ENCODE data around the gene SMURF1. TPM values are rescaled to one million over a fixed set of nuclear protein-coding genes. Genes with fewer than 3 reads are reported as not detected.
"Not testable (repeated sequence)": the region's sequence is repeated elsewhere in the genome, so short reads cannot be mapped to it uniquely, and the experiment has no call there.

SMURF1 gene
- total and polyA plus RNA-seq, 2 donors (not counting 1 experiment from before 2014, with no cell fraction given), result 17.2 to 18.7 TPM

GRCh38 chr7:99047526-99048077, 96.3 kb downstream of the SMURF1 start:
- no peak for DNase-seq (ENCODE audit: low read depth in 2 of 2)
- Histone ChIP-seq H3K27ac (ENCODE audit: insufficient read depth, low read length) (no peak overlapping the region), H2AFZ (ENCODE audit: low read length) (no peak overlapping the region), H3K4me3 (replicated peaks in 1 of 4; ENCODE audit: control extremely low read depth in 1 of 4, insufficient read depth in 1 of 4, low read depth in 3 of 4, low read length in 4 of 4) (no peak overlapping the region), H4K20me1 (ENCODE audit: control insufficient read depth, extremely low read depth, insufficient read depth, low read length) (no peaks in the 10 kb centered on the region), H3K4me1 (ENCODE audit: control insufficient read depth, extremely low read depth, insufficient read depth, low read length) (no peaks in the 10 kb centered on the region), H3K79me2 (ENCODE audit: control insufficient read depth, insufficient read depth, low read length) (no peaks in the 10 kb centered on the region), H3K9ac (ENCODE audit: insufficient read depth, low read length) (no peak overlapping the region), H3K27me3 (ENCODE audit: control insufficient read depth, insufficient read depth, low read length) (no peaks in the 10 kb centered on the region), H3K4me2 (ENCODE audit: extremely low read depth, insufficient read depth, low read length) (no peak overlapping the region), H3K36me3 (ENCODE audit: control insufficient read depth, insufficient read depth, low read length) (peaks cover 24% of the 10 kb centered on the region), H3K9me3 (ENCODE audit: control insufficient read depth, insufficient read depth, low read depth, low read length) (no peaks in the 10 kb centered on the region)
- no peak for TF ChIP-seq CTCF (conservative IDR thresholded peaks at IDR 0.05 in 1 of 2, IDR thresholded peaks at IDR 0.05 in 1 of 2; ENCODE audit: low read depth in 1 of 2, low read length in 2 of 2)
- no peak for TF ChIP-seq EZH2 (IDR thresholded peaks at IDR 0.05; ENCODE audit: low read length, missing control alignments)

- no peak overlapping the region for H2AFZ ChIP-seq (ENCODE audit: low read length)
- H3K4me3 ChIP-seq (replicated peaks in 1 of 4; ENCODE audit: control extremely low read depth in 1 of 4, insufficient read depth in 1 of 4, low read depth in 3 of 4, low read length in 4 of 4), result no peak overlapping the region
- no peak for DNase-seq (ENCODE audit: low read depth in 2 of 2)
- no peaks in the 10 kb centered on the region for H4K20me1 ChIP-seq (ENCODE audit: control insufficient read depth, extremely low read depth, insufficient read depth, low read length)
- H3K27me3 ChIP-seq (ENCODE audit: control insufficient read depth, insufficient read depth, low read length), result no peaks in the 10 kb centered on the region
- no peak overlapping the region for H3K4me2 ChIP-seq (ENCODE audit: extremely low read depth, insufficient read depth, low read length)
- H3K4me1 ChIP-seq (ENCODE audit: control insufficient read depth, extremely low read depth, insufficient read depth, low read length), result no peaks in the 10 kb centered on the region
- no peak overlapping the region for H3K9ac ChIP-seq (ENCODE audit: insufficient read depth, low read length)
- no peak overlapping the region for H3K27ac ChIP-seq (ENCODE audit: insufficient read depth, low read length)
- H3K79me2 ChIP-seq (ENCODE audit: control insufficient read depth, insufficient read depth, low read length), result no peaks in the 10 kb centered on the region
- H3K9me3 ChIP-seq (ENCODE audit: control insufficient read depth, insufficient read depth, low read depth, low read length), result no peaks in the 10 kb centered on the region
- H3K36me3 ChIP-seq (ENCODE audit: control insufficient read depth, insufficient read depth, low read length), result peaks cover 19% of the 10 kb centered on the region
- TF ChIP-seq CTCF (conservative IDR thresholded peaks at IDR 0.05 in 1 of 2, IDR thresholded peaks at IDR 0.05 in 1 of 2; ENCODE audit: low read depth in 1 of 2, low read length in 2 of 2) (no peak), EZH2 (IDR thresholded peaks at IDR 0.05; ENCODE audit: low read length, missing control alignments) (no peak)
These were observed 97.2 kb downstream of the SMURF1 start for GRCh38 chr7:99046722-99047121.

- DNase-seq (ENCODE audit: low read depth in 2 of 2); H4K20me1 ChIP-seq (ENCODE audit: control insufficient read depth, extremely low read depth, insufficient read depth, low read length): not testable (repeated sequence)
- peaks cover 22% of the 10 kb centered on the region for H3K36me3 ChIP-seq (ENCODE audit: control insufficient read depth, insufficient read depth, low read length)
These were observed 97.6 kb downstream of the SMURF1 start for GRCh38 chr7:99046262-99046661.

GRCh38 chr7:99044858-99045257, 99.0 kb downstream of the SMURF1 start:
- not testable (repeated sequence) for H3K79me2 ChIP-seq (ENCODE audit: control insufficient read depth, insufficient read depth, low read length); H3K27ac ChIP-seq (ENCODE audit: insufficient read depth, low read length); DNase-seq (ENCODE audit: low read depth in 2 of 2); H2AFZ ChIP-seq (ENCODE audit: low read length); H3K27me3 ChIP-seq (ENCODE audit: control insufficient read depth, insufficient read depth, low read length); H3K4me1 ChIP-seq (ENCODE audit: control insufficient read depth, extremely low read depth, insufficient read depth, low read length); H3K9me3 ChIP-seq (ENCODE audit: control insufficient read depth, insufficient read depth, low read depth, low read length); H4K20me1 ChIP-seq (ENCODE audit: control insufficient read depth, extremely low read depth, insufficient read depth, low read length); H3K4me2 ChIP-seq (ENCODE audit: extremely low read depth, insufficient read depth, low read length); H3K9ac ChIP-seq (ENCODE audit: insufficient read depth, low read length); H3K4me3 ChIP-seq (replicated peaks in 1 of 4; ENCODE audit: control extremely low read depth in 1 of 4, insufficient read depth in 1 of 4, low read depth in 3 of 4, low read length in 4 of 4)
- peaks cover 29% of the 10 kb centered on the region for H3K36me3 ChIP-seq (ENCODE audit: control insufficient read depth, insufficient read depth, low read length)

More at GRCh38 chr7:99046262-99046661, 97.6 kb downstream of the SMURF1 start:
- not testable (repeated sequence) for H3K9me3 ChIP-seq (ENCODE audit: control insufficient read depth, insufficient read depth, low read depth, low read length); H2AFZ ChIP-seq (ENCODE audit: low read length); H3K27me3 ChIP-seq (ENCODE audit: control insufficient read depth, insufficient read depth, low read length); H3K4me1 ChIP-seq (ENCODE audit: control insufficient read depth, extremely low read depth, insufficient read depth, low read length); H3K79me2 ChIP-seq (ENCODE audit: control insufficient read depth, insufficient read depth, low read length); H3K9ac ChIP-seq (ENCODE audit: insufficient read depth, low read length); H3K4me3 ChIP-seq (replicated peaks in 1 of 4; ENCODE audit: control extremely low read depth in 1 of 4, insufficient read depth in 1 of 4, low read depth in 3 of 4, low read length in 4 of 4); H3K27ac ChIP-seq (ENCODE audit: insufficient read depth, low read length); H3K4me2 ChIP-seq (ENCODE audit: extremely low read depth, insufficient read depth, low read length)
